Ishikawa (cell line): ENCODE results near the gene TC2N.

Experiments
- CEBPB ChIP-seq: IDR thresholded peaks from 2 replicates; pipeline ENCODE4 v1.6.1; 2012
- CREB1 ChIP-seq: IDR thresholded peaks from 2 replicates; pipeline ENCODE4 v1.6.1; 2012; ENCODE audit warnings: low read depth
- EP300 ChIP-seq: IDR thresholded peaks from 2 replicates; pipeline ENCODE4 v1.6.1; 2012; ENCODE audit warnings: borderline replicate concordance
- FOXM1 ChIP-seq: IDR thresholded peaks from 2 replicates; pipeline ENCODE4 v1.6.1; 2012; ENCODE audit warnings: low read depth, borderline replicate concordance
- RAD21 ChIP-seq: IDR thresholded peaks from 2 replicates; pipeline ENCODE4 v1.6.1; 2012; ENCODE audit warnings: low read depth
- TAF1 ChIP-seq: IDR thresholded peaks from 2 replicates; pipeline ENCODE4 v1.6.1; 2012; ENCODE audit warnings: low read depth, mild to moderate bottlenecking
- TEAD4 ChIP-seq: IDR thresholded peaks from 2 replicates; pipeline ENCODE4 v1.6.1; 2012
- YY1 ChIP-seq: IDR thresholded peaks from 2 replicates; pipeline ENCODE4 v1.6.1; 2012; ENCODE audit warnings: low read depth
- ZBTB7A ChIP-seq: IDR thresholded peaks from 2 replicates; pipeline ENCODE4 v1.6.1; 2012; ENCODE audit warnings: low read depth
- TF ChIP-seq, protein P1 (sequence below): IDR thresholded peaks from 2 replicates; pipeline ENCODE4 v1.6.1; 2012; ENCODE audit warnings: low read depth, mild to moderate bottlenecking
- TF ChIP-seq, protein P2 (sequence below): IDR thresholded peaks from 2 replicates; pipeline ENCODE4 v1.6.1; 2012

DNA sequence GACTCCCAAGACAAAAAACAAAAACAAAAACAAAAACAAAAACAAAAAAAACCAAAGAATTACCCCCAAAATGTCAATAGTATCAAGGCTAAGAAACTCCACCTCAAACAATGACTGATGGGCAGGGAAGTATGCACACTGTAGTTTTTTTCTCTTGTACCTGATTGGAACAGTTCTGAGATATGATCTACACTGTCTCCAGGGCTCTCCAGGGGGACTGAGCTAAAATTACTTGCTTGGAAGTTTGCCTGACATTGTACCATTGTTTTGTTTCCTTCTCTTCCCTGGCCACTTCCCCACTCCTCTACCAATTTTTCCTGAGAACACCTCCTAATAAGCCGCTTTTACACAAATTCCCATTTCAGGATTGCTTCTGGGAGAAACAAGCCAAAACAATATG lies 113.2 kb downstream of the TC2N start:
- TF ChIP-seq YY1: no peak
- peak; percentile 32; the same call in 1 of the 2 replicates for TF ChIP-seq TEAD4
- TF ChIP-seq CEBPB: no peak
- no peak for TF ChIP-seq RAD21
- TF ChIP-seq, protein P1, sequence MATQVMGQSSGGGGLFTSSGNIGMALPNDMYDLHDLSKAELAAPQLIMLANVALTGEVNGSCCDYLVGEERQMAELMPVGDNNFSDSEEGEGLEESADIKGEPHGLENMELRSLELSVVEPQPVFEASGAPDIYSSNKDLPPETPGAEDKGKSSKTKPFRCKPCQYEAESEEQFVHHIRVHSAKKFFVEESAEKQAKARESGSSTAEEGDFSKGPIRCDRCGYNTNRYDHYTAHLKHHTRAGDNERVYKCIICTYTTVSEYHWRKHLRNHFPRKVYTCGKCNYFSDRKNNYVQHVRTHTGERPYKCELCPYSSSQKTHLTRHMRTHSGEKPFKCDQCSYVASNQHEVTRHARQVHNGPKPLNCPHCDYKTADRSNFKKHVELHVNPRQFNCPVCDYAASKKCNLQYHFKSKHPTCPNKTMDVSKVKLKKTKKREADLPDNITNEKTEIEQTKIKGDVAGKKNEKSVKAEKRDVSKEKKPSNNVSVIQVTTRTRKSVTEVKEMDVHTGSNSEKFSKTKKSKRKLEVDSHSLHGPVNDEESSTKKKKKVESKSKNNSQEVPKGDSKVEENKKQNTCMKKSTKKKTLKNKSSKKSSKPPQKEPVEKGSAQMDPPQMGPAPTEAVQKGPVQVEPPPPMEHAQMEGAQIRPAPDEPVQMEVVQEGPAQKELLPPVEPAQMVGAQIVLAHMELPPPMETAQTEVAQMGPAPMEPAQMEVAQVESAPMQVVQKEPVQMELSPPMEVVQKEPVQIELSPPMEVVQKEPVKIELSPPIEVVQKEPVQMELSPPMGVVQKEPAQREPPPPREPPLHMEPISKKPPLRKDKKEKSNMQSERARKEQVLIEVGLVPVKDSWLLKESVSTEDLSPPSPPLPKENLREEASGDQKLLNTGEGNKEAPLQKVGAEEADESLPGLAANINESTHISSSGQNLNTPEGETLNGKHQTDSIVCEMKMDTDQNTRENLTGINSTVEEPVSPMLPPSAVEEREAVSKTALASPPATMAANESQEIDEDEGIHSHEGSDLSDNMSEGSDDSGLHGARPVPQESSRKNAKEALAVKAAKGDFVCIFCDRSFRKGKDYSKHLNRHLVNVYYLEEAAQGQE: no peak
- no peak for TF ChIP-seq ZBTB7A
- TF ChIP-seq, protein P2, sequence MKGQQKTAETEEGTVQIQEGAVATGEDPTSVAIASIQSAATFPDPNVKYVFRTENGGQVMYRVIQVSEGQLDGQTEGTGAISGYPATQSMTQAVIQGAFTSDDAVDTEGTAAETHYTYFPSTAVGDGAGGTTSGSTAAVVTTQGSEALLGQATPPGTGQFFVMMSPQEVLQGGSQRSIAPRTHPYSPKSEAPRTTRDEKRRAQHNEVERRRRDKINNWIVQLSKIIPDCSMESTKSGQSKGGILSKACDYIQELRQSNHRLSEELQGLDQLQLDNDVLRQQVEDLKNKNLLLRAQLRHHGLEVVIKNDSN: no peak; the same call in 1 of the 2 replicates
- TF ChIP-seq TAF1: no peak
- TF ChIP-seq CREB1: no peak
- peak; percentile 58; the same call in 1 of the 2 replicates for TF ChIP-seq EP300
- peak; percentile 43; the same call in 1 of the 2 replicates for TF ChIP-seq FOXM1
